NCI-H2081 (cell line): ENCODE data around the gene NANOS3.
A peak's percentile ranks its signal among the peaks of the same experiment; 100 is the strongest.
"Not testable (repeated sequence)": the region's sequence is repeated elsewhere in the genome, so short reads cannot be mapped to it uniquely, and the experiment has no call there.

Source experiments
- DNase-seq, 2 experiments: peaks; one replicate each; lab custom pipeline; 2025; lab: John Stamatoyannopoulos, UW

Gene NANOS3

DNA sequence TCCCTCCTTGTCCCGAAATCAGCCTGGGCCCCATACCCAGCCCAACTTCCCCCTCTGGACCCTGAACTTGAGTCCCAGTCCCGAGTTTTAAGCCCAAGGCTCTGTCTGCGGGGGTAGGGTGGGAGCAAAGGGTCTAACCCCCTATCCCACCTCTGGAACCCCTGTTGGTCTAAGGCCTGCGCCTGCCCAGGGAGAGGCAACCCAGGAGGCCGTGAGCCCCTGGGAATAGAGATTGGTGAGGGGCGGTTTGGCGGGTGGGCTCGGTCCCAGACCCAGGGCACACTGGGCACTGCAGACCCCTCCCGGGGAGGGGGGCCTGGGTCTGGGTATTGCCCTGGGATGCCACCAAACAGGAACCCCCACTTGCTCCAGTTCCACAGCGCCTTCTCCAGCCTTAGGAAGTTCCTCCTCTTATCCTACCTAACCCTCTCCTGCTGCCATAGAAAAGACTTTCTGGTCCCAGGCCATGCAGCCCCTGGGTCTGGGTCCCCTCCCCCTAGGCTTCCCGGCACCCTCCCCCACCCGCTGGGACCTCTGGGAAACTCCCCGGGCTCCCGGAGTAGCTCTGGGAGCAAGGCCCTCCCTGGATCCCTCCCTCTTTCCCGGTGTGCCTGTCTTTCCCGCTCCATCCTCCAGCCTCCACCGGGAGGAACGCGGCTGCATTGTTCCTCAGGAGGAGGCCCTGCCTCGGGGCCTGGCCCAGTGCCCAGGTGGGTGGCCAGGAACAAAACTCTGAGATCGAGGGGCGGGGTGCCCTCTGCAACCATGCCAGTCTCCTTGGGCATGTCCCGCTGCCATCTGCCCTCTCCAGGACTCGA is 33.6 kb upstream of the NANOS3 start:
- DNase-seq, result no peak

DNA sequence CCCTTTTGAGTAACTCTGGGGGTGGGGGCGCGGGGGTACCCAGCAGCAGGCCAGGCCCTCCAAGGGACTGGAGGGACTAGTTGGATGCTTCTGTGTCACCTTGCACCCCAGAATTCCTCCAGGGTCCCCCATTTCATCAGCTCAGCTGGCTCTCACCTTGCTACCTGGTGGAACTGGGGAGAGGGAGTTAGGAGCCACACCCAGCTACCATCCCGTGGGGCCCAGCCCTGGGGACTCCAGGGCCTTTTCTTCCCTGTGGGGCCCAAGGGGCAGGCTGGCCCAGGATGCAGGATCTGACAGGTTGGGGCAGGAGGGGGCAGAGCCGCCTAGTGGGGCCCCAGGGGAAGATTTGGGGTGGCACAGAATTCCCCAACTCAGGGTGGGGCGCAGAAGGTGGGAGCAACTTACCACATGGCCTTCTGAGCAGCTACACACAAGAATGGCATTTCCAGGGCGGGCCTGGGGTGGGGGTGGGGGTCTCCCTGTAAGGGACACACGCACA is 32.8 kb upstream of the NANOS3 start:
- DNase-seq, result no peak

DNA sequence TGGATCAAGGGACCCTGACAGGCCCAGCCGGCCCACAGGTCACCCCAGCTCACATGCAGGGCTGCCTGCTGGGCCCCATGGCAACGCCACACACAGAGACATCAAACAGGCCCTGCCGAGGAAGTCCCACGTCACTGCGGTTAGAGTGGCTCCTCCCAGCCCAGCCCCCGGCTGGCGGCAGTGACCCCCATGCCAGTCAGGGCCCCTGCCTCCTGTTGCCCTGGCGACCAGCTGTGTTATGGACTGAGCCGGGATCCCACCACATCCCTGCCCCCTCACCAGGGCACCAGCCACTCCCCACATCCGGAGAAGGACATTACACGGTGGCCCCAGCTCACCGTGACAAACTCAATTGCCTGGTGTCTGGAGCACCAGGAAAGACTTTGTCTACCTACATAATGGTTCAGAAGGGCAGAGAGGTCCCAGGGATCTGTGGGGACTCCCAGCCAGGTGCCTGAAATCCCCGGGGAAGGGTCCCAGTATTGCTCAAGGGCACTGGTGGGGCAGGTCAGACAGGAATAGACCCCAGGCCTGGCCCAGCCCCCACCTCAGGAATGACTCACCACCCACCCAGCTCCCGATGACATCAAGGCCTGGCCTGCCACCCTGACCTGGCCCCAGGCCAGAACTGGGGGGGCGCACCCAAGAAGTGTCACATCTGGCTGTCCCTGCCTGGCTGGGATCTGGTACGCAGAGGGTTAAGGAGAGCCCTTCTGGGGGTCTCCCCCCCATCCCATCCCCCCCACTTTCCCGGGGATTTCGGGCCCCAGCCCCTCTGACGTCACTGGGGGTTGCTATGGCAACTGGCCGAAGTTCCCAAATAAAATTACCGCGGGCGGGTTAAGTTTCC is 30.2 kb upstream of the NANOS3 start:
- peak; percentile 78 to 81 for DNase-seq

DNA sequence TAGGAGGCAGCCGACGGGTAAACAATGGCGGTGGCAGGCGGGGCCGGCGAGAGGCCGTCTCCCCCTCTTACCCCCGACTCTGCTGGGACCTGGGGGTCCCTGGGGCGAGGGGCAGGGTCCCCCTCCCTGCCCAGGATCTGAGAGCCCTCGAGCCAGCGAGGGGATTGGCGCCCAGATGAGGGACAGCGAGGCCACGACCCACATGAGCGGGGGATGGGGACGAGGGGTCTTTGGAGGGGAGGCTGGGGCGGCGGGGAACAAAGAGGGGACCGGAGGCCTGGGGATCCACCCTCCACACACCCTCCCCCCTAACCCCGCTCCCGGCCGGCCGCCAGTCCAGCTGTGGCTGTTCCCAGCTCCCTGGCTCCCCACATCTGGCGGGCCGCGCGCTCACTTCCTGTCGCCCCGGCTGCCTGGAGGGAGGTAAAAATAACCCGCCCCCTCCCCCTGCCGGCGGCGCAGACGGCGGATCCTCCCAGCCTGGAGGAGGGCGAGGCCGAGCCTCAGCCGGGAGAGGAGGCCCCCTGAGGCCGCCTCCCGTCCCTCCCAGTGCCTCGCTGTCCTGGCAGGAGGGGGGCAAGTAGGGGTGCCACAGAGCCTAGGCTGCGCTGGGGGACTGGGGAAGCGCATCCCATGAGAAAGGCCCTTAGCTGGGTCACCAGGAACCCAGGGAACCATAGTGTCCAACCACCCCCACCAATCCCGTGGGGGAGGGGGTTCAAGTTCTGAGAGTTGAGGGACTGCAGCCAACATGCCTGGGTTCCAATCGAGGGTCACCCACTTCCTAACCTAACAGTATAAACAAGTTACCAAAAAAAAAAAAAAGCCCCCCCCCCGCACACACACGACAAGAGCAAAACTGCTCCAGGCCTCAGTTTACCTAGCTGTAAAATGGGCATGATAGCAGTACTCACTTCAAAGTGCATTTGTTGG is 29.3 kb upstream of the NANOS3 start:
- peak; percentile 86 to 87 for DNase-seq

DNA sequence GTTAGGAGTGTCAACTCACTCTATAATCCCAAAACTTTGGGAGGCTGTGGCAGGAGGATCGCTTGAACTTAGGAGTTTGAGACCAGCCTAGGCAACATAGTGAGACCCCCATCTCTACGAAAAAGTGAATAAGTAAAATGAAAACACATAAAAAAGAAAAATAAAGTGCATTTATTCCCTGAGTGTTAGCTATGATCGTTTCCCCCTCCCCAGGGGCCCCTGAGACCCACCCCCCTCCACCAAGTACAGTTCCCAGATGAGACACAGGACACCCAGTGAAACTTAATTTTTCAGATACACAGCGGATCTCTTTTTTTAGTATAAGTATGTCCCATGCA is 28.6 kb upstream of the NANOS3 start:
- no peak for DNase-seq

DNA sequence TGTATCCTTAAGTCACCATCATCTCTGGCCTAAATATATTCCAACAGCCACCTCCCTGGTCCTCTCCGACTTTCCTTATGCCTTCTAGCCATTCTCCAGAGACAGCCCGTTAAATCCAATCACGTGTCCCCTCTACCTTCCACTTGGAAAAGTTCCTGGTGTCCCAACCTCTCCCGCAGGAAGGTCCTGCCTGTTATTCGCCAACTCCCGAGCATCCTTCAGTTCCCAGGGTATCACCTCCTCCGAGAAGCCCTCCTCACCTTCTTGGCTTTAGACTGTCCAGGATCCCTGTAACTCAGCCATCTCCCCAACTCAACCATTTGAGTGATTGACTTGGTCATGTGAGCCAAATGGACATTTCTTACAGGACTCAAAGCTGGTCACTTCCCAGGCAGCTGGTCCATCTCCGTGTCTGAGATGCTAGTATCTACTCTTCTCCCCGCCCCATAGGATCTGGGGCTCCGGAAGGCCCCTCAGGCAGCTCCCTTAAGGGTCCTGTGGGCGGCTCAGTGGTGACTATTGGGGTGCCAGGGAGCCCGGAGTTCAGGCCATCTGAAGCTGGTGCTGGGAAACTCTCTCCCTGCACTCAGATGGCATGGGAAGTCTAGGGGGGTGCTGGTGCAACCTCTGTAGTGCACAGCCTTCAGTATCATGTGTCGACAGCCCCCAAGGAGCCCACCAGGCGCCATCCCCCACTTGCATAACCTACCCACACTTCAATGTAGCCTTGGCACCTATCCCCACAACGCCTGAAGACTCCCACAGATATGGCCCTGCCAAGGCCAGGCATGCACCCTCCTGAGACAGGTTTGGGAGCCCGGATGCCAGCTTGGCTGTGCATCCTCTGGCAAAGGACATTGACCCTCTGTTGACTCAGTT is 27.9 kb upstream of the NANOS3 start:
- no peak for DNase-seq

DNA sequence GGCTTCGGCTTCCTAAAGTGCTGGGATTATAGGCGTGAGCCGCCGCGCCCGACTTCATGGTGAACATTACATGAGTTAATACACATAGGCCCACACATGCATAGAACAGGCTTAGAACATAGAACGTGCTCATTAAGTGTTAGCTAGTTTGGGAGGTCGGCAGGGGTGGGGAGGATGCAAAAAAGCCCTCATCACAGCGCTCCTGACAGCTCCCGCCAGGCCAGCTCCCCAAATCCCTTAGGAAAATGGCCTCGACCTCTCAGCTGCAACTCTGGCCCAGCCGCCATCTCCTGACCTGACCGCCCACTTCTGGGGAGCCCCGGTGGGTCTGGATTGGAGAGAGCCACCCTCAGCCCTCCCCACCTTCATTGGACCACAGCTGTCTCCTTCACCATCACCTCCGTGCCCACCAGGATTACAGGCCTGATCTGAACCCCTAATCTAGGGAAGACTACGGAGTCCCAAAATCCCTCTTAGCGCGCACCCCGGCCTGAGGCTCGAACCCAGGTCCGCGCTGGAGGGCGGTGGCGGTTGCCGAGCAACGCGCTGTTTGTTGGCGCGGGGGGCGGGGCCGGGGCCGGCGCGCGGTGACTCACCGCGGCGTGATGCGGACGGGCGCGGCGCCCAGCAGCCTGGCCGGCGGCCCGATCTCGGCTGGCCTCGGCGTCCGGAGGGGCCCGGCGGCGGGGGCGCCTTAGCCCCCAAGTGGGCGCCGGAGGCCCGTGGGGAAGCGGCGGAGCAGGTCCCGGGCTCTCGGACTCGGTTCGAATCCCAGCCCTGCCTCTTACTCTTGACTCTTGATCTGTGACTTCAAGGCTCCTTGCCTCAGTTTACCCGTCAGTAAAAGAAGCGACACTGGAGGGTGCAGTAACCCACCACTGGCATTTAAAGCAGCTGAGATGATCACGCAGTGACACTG is 26.7 kb upstream of the NANOS3 start:
- peak; percentile 70 to 75 for DNase-seq

DNA sequence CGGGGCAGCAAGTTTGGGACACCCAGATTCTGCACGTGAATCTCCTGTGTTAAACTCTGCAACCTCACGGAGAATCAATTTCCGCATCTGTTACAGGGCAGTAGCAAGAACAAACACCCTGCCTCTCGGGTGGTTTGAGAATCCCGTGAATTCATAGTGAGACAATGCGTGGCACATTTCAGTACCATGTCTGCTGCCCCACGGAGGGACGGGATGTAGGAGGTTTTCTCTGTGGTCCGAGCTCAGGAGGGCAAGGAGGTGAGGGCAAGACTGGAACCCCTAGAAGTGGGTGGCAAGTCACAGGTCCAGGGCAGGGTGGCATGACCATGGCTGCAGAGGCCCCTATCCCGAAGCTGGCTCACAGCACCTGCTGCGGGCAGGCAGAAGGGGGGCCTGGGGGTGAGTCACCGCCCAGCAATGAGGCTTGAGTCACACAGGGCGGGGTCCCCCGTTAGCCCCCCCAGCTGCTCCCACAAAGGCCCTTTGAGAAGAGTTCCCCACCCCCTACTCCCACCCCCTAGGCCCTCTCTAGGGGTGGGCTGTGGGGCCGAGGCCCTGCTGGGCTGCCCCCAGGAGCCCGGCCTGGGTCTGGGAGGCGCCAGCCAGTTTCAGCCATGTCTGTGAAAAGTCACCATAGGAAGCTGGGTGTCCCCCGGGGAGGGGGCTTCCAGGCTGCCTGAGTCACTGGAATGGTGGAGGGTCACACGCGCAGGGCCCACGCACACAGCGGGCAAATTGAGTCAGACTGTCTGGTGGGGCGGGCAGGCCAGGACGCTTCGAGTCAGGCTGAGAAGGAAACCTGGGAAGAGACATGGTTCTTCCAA is 25.8 kb upstream of the NANOS3 start:
- no peak for DNase-seq

DNA sequence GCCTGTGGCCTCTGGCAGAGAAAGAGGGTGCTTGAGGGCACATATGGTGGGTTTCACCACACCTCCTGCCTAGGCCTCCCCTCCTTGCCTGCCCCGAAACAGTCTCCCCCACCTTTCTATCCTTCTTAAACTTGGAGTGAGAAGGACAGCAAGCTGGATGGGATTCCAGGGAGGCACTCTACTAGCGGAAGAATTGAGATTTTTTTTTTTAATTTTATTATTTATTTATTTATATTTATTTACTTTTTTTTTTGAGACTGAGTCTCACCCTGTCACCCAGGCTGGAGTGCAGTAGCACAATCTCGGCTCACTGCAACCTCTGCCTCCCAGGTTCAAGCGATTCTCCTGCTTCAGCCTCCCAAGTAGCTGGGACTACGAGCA is 25.2 kb upstream of the NANOS3 start:
- not testable (repeated sequence) for DNase-seq

DNA sequence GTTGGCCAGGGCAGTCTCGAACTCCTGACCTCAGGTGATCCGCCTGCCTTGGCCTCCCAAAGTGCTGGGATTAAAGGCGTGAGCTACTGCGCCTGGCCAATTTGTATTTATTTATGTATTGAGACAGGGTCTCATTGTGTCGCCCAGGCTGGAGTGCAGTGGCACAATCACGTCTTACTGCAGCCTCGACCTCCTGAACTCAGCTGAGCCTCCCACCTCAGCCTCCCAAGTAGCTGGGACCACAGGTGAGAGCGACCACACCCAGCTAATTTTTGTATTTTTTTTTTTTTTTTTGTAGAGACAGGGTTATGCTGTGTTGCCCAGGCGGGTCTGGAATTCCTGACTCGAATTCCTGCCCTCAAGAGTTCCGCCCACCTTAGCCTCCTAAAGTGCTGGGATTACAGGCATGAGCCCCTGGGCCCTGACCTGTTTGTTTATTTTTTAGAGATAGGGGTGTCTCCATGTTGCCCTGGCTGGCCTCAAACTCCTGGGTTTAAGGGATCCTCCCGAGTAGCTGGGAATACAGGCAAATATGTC is 24.7 kb upstream of the NANOS3 start:
- DNase-seq, result not testable (repeated sequence)

DNA sequence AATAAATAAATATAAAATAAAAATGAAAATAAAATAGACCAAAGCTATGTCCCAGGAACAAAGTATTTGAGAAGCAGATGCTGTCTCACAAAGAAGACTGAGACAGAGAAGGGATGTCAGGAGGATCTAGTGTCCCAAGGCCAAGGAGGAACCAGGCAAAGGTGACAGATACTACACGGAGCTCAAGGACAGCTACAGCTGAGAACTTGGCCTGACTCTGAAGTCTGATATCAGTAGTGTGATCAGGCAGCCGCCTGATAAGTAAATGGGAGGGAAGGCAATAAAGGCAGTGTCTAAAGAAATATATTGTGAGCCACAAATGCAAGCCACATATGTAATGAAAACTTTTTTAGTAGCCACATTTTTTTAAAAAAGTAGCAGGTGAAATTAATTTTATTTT is 20.4 kb upstream of the NANOS3 start:
- DNase-seq, result no peak

DNA sequence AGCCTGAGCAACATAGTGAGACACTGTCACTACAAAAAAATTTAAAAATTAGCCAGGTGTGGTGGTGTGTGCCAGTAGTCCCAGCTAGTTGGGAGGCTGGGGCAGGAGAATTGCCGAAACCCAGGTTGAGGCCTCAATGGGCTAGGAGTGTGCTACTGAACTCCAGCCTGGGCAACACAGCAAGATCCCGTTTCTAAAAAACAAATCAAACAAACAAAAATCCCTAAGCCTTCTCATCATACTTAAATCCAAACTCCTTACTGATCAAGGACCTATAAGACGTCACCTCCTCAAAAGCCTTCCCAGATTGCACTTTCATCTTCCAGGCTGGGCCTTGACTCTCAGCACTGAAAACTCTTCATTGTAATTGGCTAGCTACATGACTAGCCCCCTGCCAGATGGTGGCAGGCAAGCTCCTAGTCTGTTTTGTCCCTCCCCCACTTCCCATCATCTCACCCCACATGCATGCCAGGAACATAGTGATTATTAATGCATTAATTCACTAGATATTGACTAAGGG is 17.5 kb upstream of the NANOS3 start:
- no peak for DNase-seq

DNA sequence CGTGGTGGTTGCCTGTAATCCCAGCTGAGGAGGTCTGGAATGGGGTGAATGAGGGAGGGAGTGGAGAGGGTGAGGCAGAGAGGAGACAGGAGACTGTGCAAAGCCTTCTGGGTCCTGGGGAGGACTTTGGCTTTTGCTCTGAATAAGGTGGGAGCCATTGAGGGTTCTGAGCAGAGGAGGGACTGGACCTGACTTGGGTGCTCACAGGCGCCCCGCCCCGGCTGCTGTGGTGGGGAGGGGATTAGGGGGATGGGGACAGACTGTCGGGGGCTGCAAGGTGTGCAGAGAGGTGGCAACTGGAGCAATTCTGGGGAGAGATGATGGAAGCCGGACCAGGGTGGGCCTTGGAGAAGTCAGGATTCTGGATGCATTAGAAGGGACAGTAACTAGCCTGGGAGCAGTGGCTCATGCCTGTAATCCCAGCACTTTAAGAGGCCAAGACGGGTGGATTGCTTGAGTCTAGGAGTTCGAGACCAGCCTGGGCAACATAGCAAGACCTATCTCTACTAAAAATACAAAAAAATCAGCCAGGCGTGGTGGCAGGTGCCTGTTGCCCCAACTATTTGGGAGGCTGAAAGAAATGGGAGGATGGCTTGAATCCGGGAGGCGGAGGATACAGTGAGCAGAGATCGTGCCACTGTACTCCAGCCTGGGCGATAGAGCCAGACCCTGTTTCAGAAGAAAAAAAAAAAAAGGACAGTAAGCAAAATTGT is 16.1 kb upstream of the NANOS3 start:
- no peak for DNase-seq

DNA sequence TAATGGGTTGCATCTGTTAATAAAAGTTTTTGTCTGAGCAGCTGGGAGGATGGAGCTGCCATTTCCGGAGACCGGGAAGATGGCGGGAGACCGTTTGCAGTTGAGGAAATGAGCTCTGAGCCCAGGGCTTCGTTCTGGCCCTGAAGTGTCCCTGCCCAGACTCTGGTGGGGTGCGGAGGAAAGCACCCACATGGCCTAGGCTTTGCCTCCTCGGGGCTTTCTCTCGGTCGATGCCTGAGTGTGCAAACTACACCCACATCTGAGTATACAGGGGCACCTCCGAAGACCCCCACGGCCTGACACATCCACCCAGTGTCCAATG is 15.6 kb upstream of the NANOS3 start:
- DNase-seq, result no peak

DNA sequence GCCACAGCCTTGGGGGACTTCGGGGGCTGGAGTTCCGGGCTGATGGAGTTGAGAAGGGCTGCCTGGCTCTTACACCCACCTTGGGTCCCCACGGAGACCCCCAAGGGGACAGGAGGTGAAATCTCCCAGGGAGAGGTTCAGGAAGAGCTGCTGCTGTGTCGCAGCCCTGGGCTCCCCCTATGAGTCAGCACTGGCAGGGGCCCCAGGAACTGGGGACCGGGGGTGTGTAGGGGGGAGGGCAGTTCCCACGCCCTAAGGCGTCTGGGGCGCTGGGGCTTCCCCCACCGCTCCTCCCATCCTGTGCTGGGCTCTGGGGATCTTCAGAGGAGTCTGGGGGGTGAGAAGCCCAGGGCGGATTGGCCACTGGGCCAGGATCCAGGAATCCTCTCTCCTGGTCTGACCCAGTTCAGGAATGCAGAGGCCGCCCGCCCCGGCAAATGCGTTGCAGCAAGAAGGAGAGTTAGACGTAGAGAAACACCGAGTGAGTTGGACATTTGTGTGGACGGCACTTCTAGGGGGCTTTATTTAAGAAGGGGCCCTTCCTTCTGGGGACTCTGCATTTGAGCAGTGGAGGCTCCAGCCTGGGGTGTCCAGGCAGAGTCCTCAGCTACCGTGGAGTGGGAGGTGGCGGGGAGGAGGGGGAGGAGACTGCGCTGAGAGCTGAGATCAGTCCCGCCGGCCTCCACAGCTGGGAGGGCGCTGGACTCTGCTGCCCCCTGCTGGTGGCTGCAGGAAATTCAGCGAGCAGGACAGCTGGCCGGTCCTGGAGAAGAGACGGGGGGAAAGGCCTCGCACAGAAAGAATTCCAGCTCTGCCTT is 15.0 kb upstream of the NANOS3 start:
- DNase-seq, result peak; percentile 72 to 75

DNA sequence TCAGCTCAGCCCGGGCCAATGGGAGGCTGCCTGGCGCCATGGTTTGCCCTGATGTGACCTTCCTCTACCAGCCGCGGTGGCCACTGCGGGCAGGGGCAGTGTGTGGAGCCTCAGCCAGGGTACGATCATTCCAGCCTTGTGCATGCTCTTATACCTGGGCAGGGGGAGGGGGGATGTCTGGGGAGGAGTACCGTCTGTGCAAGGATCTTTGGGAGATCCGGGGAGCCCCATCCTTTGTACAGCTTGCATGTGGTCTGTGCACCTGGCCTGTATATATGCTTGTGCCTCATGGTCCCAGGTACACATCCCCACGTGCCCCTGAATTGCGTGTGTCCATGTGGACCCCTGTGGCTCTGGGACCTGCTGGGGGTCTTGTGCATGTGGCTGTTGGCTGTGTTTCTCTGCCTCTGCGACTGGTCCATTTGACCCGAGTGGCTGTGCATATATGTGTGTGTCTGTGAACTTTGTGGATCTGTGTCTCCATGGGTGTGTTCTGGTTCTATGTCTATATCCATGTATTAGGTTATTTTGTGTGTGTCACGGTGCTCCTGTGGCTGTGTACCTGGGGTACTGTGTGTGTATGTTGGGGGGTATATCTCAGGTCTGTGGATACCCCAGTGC is 12.8 kb upstream of the NANOS3 start:
- no peak for DNase-seq
